Measurements from ENCODE around the gene SYK. TPM values are rescaled to one million over a fixed set of nuclear protein-coding genes. Genes with fewer than 3 reads are reported as not detected.

SYK gene
- not detected in 2 replicates for polyA plus RNA-seq

DNA sequence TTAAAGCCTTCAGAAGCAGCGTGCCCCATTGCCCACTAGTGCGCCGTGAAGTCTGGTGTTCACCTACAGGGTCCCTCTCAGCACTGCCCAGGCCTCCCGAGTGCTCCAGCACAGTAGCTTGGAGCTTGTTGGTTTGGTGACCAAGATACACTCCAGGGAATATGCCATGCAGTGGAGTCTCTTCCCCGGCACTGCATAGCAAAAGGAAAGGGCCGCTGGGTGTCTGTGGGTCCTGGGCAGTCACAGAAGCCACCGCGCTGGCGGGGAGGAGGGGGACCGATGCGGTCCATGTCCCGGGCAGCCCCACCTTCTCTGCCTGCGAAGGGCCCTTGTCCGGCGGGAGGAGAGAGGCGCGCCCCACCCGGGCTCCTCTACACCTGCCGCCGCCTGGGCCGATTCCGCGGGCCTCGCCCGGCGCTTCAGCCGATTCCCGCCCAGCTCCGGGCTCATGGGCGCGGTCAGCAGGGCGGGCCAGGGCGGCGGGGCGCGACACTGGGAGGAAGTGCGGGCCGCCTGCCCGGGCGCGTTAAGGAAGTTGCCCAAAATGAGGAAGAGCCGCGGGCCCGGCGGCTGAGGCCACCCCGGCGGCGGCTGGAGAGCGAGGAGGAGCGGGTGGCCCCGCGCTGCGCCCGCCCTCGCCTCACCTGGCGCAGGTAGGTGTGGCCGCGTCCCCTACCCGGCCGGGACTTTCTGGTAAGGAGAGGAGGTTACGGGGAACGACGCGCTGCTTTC, at the start of gene SYK:
Gene SYK, plus strand, starts transcription at position 579 of the 732 bp plus-strand sequence. CDS start 42,080 bp downstream, outside the sequence.

Other genes with a start within 250 kb of the SYK start
- 39.4 and 76.1 TPM in 2 replicates for gene DIRAS2, start 159.0 kb upstream of the SYK start, polyA plus RNA-seq

Measured in Purkinje cell (primary cell).